Measurements from ENCODE around the gene NCOR1. TPM values are rescaled to one million over a fixed set of nuclear protein-coding genes. Genes with fewer than 3 reads are reported as not detected.
A peak's percentile ranks its signal among the peaks of the same experiment; 100 is the strongest.

The NCOR1 gene
- total and polyA plus RNA-seq, 2 experiments from 2014 or later, result 102 to 132 TPM

DNA sequence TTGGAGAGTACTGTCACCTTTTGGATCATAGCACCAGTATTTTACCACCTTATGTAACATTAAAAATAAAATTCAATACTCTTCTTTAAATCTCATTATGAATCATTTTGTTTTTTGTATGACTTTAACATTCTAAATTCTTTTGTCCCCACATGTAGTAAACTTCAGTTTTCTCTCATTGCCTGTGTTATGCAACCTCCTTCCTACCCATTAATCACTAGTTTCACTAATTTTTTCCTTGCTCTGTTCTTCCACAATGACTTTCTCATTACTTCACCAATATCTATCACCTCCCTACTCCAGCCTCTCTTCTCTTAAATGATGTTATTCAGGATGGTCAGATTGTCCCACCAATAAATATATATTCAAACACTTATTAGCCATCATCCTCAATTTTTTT lies 147.0 kb downstream of the NCOR1 start:
- peaks cover 79% of the 10 kb centered on the region for H3K36me3 Mint-ChIP-seq (ENCODE audit: low read depth)
- H3K36me3 ChIP-seq (ENCODE audit: insufficient read depth), result peaks cover 42% of the 10 kb centered on the region
- H3K4me3 Mint-ChIP-seq, result no peak overlapping the region

DNA sequence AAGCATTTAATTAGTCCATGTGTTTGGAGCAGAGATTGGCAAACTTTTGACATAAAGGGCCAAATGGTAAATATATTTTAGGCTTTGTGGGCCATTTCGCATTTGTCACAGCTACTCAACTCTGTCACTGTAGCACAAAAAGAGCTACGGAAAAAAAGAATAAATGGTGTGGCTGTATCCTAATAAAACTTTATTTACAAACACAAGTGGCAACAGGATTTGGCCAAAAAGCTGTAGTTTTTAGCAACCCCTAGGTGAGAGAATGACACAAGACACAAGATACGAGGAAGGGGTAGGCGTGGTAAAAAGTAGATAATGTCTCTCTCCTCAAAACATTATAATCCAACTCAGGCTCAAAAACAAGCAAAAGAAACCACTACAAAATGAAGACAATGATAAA lies 149.2 kb downstream of the NCOR1 start:
- Histone ChIP-seq H3K36me3 (ENCODE audit: insufficient read depth) (peaks cover 40% of the 10 kb centered on the region), H3K27me3 (ENCODE audit: insufficient read depth) (no peaks in the 10 kb centered on the region), H4K20me1 (replicated peaks; ENCODE audit: insufficient read depth) (0 out of 2 replicates have a peak, but pooled peaks cover 4% of the 10 kb centered on the region), H3K4me2 (no peak overlapping the region), H3K27ac (ENCODE audit: low read depth) (no peak overlapping the region), H3K4me1 (ENCODE audit: insufficient read depth) (no peaks in the 10 kb centered on the region), H3F3A (replicated peaks; ENCODE audit: low read depth) (no peaks in the 10 kb centered on the region), H2AFZ (no peak overlapping the region), H3K4me3 (no peak overlapping the region), H3K9me2 (ENCODE audit: insufficient read depth) (no peaks in the 10 kb centered on the region), H3K79me2 (replicated peaks; ENCODE audit: insufficient read depth) (no peaks in the 10 kb centered on the region)
- Mint-ChIP-seq H3K27ac (no peak overlapping the region), H3K4me3 (no peak overlapping the region), H3K4me1 (no peaks in the 10 kb centered on the region), H3K9me3 (no peaks in the 10 kb centered on the region), H3K27me3 (ENCODE audit: insufficient read depth, low read depth, poor library complexity) (no peaks in the 10 kb centered on the region), H3K36me3 (ENCODE audit: low read depth) (peaks cover 85% of the 10 kb centered on the region)
- no peak for TF ChIP-seq NANOG (IDR thresholded peaks at IDR 0.05; ENCODE audit: borderline replicate concordance)
- TF ChIP-seq, protein P1, sequence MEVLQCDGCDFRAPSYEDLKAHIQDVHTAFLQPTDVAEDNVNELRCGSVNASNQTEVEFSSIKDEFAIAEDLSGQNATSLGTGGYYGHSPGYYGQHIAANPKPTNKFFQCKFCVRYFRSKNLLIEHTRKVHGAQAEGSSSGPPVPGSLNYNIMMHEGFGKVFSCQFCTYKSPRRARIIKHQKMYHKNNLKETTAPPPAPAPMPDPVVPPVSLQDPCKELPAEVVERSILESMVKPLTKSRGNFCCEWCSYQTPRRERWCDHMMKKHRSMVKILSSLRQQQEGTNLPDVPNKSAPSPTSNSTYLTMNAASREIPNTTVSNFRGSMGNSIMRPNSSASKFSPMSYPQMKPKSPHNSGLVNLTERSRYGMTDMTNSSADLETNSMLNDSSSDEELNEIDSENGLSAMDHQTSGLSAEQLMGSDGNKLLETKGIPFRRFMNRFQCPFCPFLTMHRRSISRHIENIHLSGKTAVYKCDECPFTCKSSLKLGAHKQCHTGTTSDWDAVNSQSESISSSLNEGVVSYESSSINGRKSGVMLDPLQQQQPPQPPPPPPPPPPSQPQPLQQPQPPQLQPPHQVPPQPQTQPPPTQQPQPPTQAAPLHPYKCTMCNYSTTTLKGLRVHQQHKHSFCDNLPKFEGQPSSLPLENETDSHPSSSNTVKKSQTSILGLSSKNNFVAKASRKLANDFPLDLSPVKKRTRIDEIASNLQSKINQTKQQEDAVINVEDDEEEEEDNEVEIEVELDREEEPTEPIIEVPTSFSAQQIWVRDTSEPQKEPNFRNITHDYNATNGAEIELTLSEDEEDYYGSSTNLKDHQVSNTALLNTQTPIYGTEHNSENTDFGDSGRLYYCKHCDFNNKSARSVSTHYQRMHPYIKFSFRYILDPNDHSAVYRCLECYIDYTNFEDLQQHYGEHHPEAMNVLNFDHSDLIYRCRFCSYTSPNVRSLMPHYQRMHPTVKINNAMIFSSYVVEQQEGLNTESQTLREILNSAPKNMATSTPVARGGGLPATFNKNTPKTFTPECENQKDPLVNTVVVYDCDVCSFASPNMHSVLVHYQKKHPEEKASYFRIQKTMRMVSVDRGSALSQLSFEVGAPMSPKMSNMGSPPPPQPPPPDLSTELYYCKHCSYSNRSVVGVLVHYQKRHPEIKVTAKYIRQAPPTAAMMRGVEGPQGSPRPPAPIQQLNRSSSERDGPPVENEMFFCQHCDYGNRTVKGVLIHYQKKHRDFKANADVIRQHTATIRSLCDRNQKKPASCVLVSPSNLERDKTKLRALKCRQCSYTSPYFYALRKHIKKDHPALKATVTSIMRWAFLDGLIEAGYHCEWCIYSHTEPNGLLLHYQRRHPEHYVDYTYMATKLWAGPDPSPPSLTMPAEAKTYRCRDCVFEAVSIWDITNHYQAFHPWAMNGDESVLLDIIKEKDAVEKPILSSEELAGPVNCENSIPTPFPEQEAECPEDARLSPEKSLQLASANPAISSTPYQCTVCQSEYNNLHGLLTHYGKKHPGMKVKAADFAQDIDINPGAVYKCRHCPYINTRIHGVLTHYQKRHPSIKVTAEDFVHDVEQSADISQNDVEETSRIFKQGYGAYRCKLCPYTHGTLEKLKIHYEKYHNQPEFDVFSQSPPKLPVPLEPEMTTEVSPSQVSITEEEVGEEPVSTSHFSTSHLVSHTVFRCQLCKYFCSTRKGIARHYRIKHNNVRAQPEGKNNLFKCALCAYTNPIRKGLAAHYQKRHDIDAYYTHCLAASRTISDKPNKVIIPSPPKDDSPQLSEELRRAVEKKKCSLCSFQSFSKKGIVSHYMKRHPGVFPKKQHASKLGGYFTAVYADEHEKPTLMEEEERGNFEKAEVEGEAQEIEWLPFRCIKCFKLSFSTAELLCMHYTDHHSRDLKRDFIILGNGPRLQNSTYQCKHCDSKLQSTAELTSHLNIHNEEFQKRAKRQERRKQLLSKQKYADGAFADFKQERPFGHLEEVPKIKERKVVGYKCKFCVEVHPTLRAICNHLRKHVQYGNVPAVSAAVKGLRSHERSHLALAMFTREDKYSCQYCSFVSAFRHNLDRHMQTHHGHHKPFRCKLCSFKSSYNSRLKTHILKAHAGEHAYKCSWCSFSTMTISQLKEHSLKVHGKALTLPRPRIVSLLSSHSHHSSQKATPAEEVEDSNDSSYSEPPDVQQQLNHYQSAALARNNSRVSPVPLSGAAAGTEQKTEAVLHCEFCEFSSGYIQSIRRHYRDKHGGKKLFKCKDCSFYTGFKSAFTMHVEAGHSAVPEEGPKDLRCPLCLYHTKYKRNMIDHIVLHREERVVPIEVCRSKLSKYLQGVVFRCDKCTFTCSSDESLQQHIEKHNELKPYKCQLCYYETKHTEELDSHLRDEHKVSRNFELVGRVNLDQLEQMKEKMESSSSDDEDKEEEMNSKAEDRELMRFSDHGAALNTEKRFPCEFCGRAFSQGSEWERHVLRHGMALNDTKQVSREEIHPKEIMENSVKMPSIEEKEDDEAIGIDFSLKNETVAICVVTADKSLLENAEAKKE (CRISPR knock-in tag; IDR thresholded peaks at IDR 0.05), result no peak
- no peak for TF ChIP-seq ZNF331 (CRISPR knock-in tag; IDR thresholded peaks at IDR 0.05; ENCODE audit: low read depth)
- no peak for TF ChIP-seq EZH2phosphoT487 (IDR thresholded peaks at IDR 0.05; ENCODE audit: unreplicated experiment)
- no peak for DNase-seq (ENCODE audit: low spot score)
- no peak for ATAC-seq

More for the DNA sequence above, 147.0 kb downstream of the NCOR1 start:
- Histone ChIP-seq H3K27me3 (ENCODE audit: insufficient read depth) (no peaks in the 10 kb centered on the region), H3K79me2 (replicated peaks; ENCODE audit: insufficient read depth) (no peaks in the 10 kb centered on the region), H3K27ac (ENCODE audit: low read depth) (no peak overlapping the region), H4K20me1 (replicated peaks; ENCODE audit: insufficient read depth) (0 out of 2 replicates have a peak, but pooled peaks cover 4% of the 10 kb centered on the region), H2AFZ (no peak overlapping the region), H3F3A (replicated peaks; ENCODE audit: low read depth) (no peaks in the 10 kb centered on the region), H3K9me2 (ENCODE audit: insufficient read depth) (no peaks in the 10 kb centered on the region), H3K4me1 (ENCODE audit: insufficient read depth) (no peaks in the 10 kb centered on the region), H3K4me2 (no peak overlapping the region), H3K4me3 (no peak overlapping the region)
- H3K9me3 Mint-ChIP-seq, result no peaks in the 10 kb centered on the region
- H3K27ac Mint-ChIP-seq, result 0 out of 2 replicates have a peak overlapping the region, but pooled peaks have one; percentile 10
- H3K27me3 Mint-ChIP-seq (ENCODE audit: insufficient read depth, low read depth, poor library complexity), result no peaks in the 10 kb centered on the region
- no peaks in the 10 kb centered on the region for H3K4me1 Mint-ChIP-seq
- no peak for TF ChIP-seq EZH2phosphoT487 (IDR thresholded peaks at IDR 0.05; ENCODE audit: unreplicated experiment)
- no peak for TF ChIP-seq NANOG (IDR thresholded peaks at IDR 0.05; ENCODE audit: borderline replicate concordance)
- TF ChIP-seq, protein P2, sequence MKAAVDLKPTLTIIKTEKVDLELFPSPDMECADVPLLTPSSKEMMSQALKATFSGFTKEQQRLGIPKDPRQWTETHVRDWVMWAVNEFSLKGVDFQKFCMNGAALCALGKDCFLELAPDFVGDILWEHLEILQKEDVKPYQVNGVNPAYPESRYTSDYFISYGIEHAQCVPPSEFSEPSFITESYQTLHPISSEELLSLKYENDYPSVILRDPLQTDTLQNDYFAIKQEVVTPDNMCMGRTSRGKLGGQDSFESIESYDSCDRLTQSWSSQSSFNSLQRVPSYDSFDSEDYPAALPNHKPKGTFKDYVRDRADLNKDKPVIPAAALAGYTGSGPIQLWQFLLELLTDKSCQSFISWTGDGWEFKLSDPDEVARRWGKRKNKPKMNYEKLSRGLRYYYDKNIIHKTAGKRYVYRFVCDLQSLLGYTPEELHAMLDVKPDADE (IDR thresholded peaks at IDR 0.05), result no peak
- ATAC-seq, result no peak
- DNase-seq (ENCODE audit: low spot score), result no peak

Measured in GM23338 (cell line).